ENCODE results near the gene PICK1.

PICK1 gene

DNA sequence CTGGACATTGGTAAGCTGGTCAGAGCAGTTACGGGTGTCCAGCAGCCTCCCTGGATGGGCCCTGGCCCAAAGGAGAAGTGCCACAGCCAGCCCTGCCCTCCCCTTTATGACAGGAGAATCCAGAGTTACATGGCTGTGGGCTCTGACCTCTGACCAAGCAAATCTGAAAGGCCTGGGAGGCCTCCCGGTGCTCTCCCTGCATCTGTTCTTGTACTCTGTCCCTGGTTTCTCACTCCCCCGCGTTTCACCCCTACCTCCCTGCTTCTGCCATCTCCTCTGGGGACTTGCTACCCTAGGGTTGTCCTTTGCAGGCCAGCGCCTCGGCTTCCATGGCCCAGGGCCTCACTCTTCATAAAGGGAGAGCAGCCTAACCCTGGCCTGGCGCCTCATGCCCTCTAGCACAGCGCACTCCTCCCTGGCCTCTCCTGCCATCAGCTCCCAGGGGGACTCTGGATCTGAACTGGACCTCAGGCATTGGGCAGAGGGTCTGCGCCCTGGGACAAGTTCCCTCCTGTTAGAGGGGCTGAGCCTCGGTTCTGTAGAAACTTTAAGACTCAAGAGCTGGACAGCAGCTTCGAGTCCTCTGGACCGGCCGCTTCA lies 10.7 kb downstream of the PICK1 start:
- TF ChIP-seq, protein P1, sequence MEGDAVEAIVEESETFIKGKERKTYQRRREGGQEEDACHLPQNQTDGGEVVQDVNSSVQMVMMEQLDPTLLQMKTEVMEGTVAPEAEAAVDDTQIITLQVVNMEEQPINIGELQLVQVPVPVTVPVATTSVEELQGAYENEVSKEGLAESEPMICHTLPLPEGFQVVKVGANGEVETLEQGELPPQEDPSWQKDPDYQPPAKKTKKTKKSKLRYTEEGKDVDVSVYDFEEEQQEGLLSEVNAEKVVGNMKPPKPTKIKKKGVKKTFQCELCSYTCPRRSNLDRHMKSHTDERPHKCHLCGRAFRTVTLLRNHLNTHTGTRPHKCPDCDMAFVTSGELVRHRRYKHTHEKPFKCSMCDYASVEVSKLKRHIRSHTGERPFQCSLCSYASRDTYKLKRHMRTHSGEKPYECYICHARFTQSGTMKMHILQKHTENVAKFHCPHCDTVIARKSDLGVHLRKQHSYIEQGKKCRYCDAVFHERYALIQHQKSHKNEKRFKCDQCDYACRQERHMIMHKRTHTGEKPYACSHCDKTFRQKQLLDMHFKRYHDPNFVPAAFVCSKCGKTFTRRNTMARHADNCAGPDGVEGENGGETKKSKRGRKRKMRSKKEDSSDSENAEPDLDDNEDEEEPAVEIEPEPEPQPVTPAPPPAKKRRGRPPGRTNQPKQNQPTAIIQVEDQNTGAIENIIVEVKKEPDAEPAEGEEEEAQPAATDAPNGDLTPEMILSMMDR (IDR thresholded peaks at IDR 0.05): no peak

DNA sequence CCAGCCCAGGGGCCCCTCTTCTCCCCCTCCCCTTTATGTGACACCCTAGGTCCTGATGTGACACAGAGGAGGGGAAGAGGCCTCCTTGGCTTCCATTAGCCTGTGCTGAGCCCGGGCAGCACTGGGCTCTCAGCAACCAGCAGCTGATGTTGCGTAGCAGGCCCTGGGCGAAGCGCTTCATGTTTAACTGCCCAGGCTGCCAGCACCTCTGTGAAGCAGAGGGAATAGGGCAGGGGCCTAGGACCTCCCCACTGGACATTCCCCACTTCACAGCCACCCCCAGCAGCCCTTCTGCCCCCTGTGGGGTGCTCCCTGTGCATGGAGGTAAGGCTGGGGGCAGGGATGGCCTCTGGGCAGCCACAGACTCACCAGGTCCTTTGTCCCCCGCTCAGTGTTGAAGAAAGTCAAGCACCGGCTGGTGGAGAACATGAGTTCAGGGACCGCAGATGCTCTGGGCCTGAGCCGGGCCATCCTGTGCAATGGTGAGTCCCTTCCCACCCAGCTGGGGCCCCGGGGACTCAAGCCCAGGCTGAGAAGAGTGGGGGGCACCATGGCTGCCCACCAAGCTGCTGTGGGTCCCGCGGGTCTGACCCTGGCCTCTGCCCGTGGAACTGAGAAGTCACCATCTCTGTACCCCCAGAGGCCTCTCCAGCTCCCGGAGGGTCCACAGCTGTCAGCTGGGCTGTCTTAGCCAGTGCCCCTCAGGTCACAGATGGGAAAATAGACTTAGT lies 11.6 kb downstream of the PICK1 start:
- TF ChIP-seq, protein P1 (IDR thresholded peaks at IDR 0.05): no peak

DNA sequence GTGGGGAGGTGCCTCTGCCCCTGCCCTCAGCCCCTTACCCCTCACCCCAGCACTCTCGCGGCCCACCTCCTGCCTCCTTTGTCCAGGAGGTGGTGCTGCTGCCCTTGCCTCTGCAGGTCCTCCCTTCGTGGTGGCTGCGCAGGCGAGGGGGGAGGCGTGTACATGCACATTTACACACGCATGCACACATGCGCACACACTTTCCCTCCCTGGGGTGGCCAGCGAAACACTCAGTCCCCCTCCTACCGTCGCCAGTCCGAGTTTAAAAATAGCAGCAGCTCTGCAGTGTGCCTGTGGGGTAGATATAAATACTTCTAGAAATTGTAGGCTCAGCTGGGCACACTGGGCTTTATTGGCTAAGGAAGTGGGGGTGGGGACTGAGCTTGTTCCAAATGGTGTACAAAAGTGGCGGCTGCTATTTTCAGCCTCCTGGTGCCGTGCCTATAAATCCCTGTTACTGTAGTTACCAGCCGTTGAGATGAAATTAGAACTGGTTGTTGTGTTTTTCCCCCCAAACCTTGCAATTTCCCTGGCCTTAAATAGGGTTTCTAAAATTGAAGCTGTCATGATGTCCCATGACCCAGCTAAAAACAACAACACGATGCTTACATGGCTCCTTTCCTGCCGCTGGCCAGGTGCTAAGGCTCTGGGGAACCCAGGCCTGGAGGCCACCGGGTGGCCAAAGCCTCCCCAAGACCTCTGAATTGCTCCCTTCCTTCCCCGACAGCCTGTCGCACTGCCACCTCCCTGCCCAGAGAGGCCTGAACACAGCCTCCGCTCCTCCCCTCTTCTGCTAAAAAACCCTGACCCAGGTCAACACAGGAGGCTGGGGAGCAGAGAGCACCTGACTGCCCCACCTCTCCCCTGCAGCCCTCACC lies 12.4 kb downstream of the PICK1 start:
- TF ChIP-seq, protein P1 (IDR thresholded peaks at IDR 0.05): peak; percentile 32; the same call in 1 of the 2 replicates

DNA sequence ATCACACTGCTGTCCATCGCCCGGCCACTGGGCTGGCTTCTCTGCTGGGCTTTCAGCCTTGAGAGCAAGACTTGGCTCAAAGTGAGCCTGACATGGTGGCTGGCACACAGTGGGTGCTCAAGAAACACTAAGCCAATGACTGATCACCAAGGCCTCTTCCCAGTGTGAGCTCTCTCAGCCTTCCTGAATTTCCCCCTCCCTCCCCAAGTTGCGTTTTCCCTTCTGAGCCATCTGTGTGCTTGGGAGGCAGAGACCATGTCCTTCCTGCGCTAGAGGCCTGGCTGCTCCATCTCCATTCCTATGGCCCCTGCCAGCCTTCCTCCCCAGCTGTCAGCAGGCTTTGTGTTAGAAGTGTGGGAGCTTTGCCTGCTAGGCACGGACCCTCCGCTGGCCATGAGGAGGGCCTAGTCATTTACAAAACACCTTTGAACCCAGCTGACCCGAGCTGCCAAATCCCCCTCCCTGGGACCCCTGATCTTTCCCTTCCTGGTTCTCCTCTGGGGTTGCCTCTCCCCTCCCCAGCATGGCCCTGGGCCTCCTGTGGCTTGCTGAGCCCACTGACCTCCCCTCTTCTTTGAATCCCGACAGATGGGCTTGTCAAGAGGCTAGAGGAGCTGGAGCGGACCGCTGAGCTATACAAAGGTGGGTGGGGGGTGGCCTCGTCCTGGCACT lies 13.2 kb downstream of the PICK1 start:
- TF ChIP-seq, protein P1 (IDR thresholded peaks at IDR 0.05): no peak

DNA sequence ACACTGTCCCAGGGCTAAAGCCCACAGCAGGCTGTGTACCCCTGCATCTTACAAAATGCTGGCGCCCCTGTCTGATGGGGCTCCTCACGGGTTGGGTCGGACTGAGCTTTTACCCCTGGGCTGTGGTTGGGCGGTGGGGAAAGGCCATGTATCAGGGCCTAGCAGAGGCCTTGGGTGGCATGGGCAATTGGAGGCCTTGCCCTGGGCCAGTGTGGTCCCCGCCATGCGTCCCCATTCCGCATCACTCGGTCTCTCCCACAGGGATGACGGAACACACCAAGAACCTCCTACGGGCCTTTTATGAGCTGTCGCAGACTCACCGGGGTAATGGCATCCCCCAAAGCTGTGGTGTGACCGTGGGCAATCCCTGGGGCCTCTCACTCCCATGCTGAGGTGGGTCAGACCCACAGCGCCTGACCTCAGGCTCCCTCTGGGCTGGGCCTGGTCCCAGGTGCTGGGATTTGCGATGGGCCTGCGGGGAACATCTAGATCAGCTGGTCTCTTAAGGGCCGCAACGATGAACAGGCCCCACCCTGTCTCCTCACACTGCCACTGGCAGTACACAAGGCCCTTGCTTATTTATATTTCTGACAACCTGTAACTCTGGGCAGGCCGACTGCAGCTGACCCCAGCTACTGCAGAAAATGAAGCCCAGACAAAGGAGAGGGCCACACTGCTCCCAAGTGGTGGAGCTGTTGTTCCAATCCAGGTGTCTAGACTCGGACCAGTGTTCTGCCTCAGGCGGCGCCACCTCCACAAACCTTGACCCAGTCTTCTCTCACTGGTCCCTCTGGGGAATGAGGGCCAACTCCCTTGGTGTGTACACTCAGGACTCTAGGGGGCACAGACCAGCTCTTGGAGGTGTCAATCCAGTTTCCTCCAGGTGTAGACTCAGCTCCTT lies 14.5 kb downstream of the PICK1 start:
- TF ChIP-seq, protein P1 (IDR thresholded peaks at IDR 0.05): no peak

DNA sequence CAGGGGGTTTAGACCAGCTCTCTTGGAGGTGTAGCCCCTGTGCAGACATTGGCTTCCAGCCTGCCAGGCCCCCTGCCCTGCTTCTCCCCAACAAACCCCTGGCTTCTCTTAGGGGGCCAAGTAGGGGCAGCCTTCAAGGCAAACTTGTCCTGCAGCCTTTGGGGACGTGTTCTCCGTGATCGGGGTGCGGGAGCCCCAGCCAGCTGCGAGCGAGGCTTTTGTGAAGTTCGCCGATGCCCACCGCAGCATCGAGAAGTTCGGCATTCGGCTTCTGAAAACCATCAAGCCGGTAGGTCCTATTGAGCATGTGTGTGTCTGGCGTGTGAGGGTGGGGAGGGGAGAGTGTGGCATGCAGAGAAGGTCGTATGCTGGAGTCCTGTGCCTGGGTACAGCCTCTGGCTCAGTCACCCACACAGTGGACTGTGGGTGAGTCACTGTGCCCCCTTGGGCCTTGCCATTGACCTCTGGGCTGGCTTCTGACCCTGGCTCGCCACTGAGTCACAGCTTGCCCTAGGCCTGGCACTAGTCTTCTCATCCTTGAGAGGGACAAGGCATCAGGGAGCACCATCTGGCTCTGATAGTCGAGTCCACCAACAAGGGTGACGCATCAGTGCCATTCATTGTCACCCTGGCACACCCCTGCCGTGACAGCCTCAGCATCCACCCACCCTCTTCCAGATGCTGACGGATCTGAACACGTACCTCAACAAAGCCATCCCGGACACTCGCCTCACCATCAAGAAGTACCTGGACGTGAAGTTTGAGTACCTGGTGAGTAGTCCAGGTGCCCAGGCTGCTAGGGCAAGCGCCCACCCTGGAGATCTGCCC lies 15.3 kb downstream of the PICK1 start:
- TF ChIP-seq, protein P1 (IDR thresholded peaks at IDR 0.05): no peak

Data from LNCAP (cell line).